Measurements from ENCODE around the gene AQP6.

Gene AQP6

GRCh38 chr12:49955899-49956662, 16.7 kb upstream of the AQP6 start:
- DNase-seq (ENCODE audit: low read depth): no peak

- no peak for DNase-seq (ENCODE audit: low read depth)
Observed at GRCh38 chr12:49956663-49957569, 15.8 kb upstream of the AQP6 start.

- DNase-seq (ENCODE audit: low read depth): no peak
Observed at GRCh38 chr12:49957570-49957967, 15.2 kb upstream of the AQP6 start.

- DNase-seq (ENCODE audit: low read depth): no peak
Observed at GRCh38 chr12:49959685-49960473, 12.9 kb upstream of the AQP6 start.

- no peak for DNase-seq (ENCODE audit: low read depth)
Observed at GRCh38 chr12:49960474-49961110, 12.2 kb upstream of the AQP6 start.

- no peak for DNase-seq (ENCODE audit: low read depth)
Observed at GRCh38 chr12:49961111-49961922, 11.4 kb upstream of the AQP6 start, which contains the start of gene AQP5. TSS of gene AQP5 (plus strand) at chr12:49961872. CDS start at chr12:49962018, 146 bp downstream.

GRCh38 chr12:49961993-49962764, 10.6 kb upstream of the AQP6 start:
- no peak for DNase-seq (ENCODE audit: low read depth)

- DNase-seq (ENCODE audit: low read depth): no peak
Observed at GRCh38 chr12:49962861-49963765, 9.6 kb upstream of the AQP6 start.

- DNase-seq (ENCODE audit: low read depth): no peak
Observed at GRCh38 chr12:49963976-49964815, 8.6 kb upstream of the AQP6 start.

GRCh38 chr12:49964849-49965624, 7.7 kb upstream of the AQP6 start:
- DNase-seq (ENCODE audit: low read depth): no peak

- DNase-seq (ENCODE audit: low read depth): no peak
Observed at GRCh38 chr12:49965836-49966235, 6.9 kb upstream of the AQP6 start.

GRCh38 chr12:49966511-49967041, 6.2 kb upstream of the AQP6 start:
- no peak for DNase-seq (ENCODE audit: low read depth)

GRCh38 chr12:49967042-49967776, 5.5 kb upstream of the AQP6 start:
- peak; percentile 56 for DNase-seq (ENCODE audit: low read depth)

- no peak for DNase-seq (ENCODE audit: low read depth)
Observed at GRCh38 chr12:49967777-49968250, 4.9 kb upstream of the AQP6 start.

- no peak for DNase-seq (ENCODE audit: low read depth)
Observed at GRCh38 chr12:49968471-49968870, 4.3 kb upstream of the AQP6 start.

GRCh38 chr12:49969027-49969426, 3.7 kb upstream of the AQP6 start:
- no peak for DNase-seq (ENCODE audit: low read depth)

Measured in GM04504 (cell line).